ENCODE data around the gene VWCE.

DNA sequence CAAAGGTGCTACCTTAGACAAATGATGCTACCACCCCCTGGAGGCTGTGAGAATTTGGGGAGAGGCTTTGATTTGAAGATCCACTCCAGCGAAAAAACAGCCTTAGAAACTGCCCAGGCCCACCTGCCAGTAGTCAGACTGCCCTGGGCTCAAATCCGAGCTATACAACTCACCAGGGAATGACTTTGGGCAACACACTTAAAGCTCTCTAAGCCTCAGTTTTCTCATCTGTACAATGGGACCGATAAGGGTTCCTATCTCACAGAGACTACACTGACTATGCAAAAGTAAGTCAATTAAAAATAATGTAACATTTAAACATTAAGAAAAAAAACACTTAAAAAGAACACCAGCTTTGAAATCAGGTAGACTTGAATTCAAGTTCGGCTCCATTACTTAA is 19.9 kb downstream of the VWCE start:
- TF ChIP-seq CTCF (IDR thresholded peaks at IDR 0.05) (no peak), EP300 (IDR thresholded peaks at IDR 0.05) (no peak), POLR2A (IDR thresholded peaks at IDR 0.05; ENCODE audit: low read depth) (no peak), POLR2AphosphoS5 (IDR thresholded peaks at IDR 0.05) (no peak)

Measured in esophagus muscularis mucosa (tissue), 4 donors.